Measurements from ENCODE around the gene FLNA. TPM values are rescaled to one million over a fixed set of nuclear protein-coding genes. Genes with fewer than 3 reads are reported as not detected.

FLNA gene
- total and polyA plus RNA-seq, 3 experiments from 2014 or later = 799 to 1,356 (median 1,299) TPM

DNA sequence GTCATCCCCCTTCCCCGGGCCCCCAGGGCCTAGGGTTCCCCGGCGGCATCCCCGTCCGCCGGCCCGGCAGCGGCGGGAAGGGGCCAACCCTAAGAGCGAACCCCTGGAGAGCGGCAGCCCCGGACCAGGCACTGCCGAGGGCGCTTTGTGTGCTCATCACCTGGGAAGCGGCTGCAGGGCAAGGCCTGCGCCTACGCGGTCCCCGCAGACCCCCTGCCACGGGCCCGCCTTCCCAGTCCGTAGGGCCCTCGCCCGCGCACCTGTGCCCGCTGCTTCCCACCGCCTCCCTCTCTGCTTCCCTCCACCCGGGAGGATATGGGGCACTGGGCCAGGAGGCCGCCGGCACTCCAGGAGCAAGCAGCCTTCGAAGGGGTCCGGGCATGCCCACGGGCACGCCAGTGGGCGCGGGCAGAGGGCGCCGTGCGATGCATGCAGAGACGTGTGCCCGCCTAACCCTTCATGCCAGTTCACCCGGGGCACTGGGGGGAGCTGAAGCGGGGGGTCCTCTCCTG lies 2.6 kb downstream of the FLNA start:
- H3K9me3 ChIP-seq (ENCODE audit: low read length) = no peaks in the 10 kb centered on the region
- Mint-ChIP-seq H3K4me3 (peak overlapping the region; percentile 82 to 94 (median 88)), H3K36me3 (peaks cover 0 to 20% (median 0%) of the 10 kb centered on the region in 3 donors)

DNA sequence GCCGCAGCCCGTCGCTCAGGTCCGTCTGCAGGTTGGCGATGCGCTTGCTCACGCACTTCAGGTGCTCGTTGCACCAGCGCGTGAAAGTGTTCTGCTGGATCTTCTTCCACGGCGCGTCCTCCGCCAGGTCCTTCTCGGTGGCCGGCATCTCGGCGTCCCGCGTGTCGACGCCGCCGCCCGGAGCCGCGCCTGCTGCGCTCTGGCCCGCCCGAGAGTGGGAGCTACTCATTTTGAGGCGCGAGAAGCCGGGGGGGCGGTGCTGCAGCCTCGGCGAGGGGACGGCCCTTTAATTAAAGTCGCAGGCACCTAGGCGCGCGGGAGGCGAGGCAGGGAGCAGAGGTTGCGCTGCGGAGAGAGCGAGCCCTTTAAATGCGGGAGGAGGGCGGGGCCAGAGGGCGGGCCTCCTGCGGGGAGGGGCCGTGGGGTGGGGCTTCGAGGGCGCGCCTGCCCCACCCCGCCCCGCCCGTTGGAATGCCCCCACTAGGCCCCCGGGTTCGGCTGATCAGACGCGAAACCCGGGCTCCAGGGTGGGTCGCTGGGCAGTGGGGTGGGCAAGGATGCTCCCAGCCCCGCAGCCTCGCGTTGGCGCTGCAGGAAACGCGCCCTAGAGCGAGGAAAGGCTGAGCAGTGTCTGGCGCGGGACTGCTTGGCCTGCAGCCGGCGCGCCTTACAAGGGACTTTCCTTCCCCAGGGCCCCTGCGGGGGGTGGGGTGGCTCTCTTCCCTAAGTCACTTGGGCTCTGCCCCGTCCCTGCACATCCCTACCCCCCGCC lies 3.2 kb downstream of the FLNA start:
- Mint-ChIP-seq H3K9me3 (no peaks in the 10 kb centered on the region), H3K4me3 (peak overlapping the region; percentile 82 to 97 (median 86)), H3K27me3 (peaks cover 0 to 8% of the 10 kb centered on the region in 2 donors), H3K4me1 (peaks cover 34 to 39% (median 36%) of the 10 kb centered on the region in 3 donors), H3K36me3 (peaks cover 0 to 26% (median 0%) of the 10 kb centered on the region in 3 donors), H3K27ac (peak overlapping the region; percentile 73 to 100 (median 82))
- H3K9me3 ChIP-seq (ENCODE audit: low read length) = no peaks in the 10 kb centered on the region
- peaks cover 14% of the 10 kb centered on the region for H3K36me3 ChIP-seq (ENCODE audit: insufficient read depth, low read length)
- no peaks in the 10 kb centered on the region for H3K27me3 ChIP-seq (ENCODE audit: insufficient read depth, low read length, poor library complexity, severe bottlenecking)
- H3K4me1 ChIP-seq (ENCODE audit: insufficient read depth, low read length) = peaks cover 47% of the 10 kb centered on the region
- peak; percentile 85 to 96 (median 89) for DNase-seq
- ChIA-PET CTCF (interaction anchor here (1.0 to 1.2 kb wide), 2 partner anchors 11 to 27 kb away, joined by 3 to 4 read pairs; partner anchors contain the start of gene RPL10), POLR2A (interaction anchor here (0.9 to 3.7 kb wide), 12 partner anchors 8 to 444 kb away, joined by 3 to 22 read pairs (median 4); partner anchors contain the start of genes ATP6AP1, EMD, RPL10 and SLC10A3)
- peak overlapping the region; percentile 99 for H3K27ac ChIP-seq (ENCODE audit: low read depth, low read length)
- peak overlapping the region; percentile 94 for H3K4me3 ChIP-seq (ENCODE audit: low read length)

More for the DNA sequence above, 2.6 kb downstream of the FLNA start:
- Mint-ChIP-seq H3K27me3 (peaks cover 0 to 8% of the 10 kb centered on the region in 2 donors), H3K27ac (peak overlapping the region; percentile 81 to 100 (median 96)), H3K9me3 (no peaks in the 10 kb centered on the region), H3K4me1 (peaks cover 33 to 38% (median 37%) of the 10 kb centered on the region in 3 donors)
- Histone ChIP-seq H3K27me3 (ENCODE audit: insufficient read depth, low read length, poor library complexity, severe bottlenecking) (no peaks in the 10 kb centered on the region), H3K36me3 (ENCODE audit: insufficient read depth, low read length) (peaks cover 7% of the 10 kb centered on the region), H3K4me1 (ENCODE audit: insufficient read depth, low read length) (peaks cover 42% of the 10 kb centered on the region), H3K4me3 (ENCODE audit: low read length) (peak overlapping the region; percentile 15), H3K27ac (ENCODE audit: low read depth, low read length) (peak overlapping the region; percentile 54)
- peak in 1 of 5 donors; percentile 3 for DNase-seq
- CTCF ChIA-PET = interaction anchor here (1.2 kb wide), 1 partner anchor 10 kb away, joined by 3 read pairs; no protein-coding TSS in a partner anchor
- POLR2A ChIA-PET = no interaction called here

DNA sequence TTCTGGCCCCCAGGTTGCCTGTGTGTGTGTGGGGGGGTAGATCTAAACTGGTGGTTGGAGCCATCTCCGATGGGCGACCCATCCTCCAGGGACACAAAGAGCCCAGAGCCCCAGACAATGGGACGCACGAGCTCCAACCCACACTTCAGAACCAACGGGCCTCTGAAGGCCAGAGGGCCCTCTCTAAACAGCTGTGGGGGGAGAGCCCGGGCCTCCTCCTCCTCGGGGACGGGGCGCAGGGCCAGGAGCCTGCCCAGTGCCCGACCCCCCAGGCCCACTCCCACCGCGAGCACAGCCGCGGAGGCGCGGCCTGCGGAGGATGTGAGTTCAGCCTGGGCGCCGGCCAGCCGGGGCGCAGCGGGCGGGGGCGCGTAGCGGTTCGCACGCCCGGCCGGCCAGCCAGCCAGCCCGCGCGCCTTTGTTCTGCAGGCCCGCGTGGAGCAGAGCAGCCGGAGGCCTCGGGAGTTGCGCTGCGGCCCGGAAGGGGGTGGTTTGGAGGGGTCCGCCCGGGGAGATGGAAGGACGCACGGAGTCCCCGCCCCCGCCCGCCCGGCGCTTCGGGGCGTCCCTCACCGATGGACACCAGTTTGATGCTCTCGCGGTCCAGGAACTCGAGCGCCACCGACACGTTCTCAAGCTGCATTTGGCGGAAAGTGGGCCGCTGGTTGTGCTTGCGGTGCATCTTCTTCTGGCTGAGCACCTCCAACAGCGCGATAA lies 4.0 kb downstream of the FLNA start:
- peaks cover 0 to 31% (median 2%) of the 10 kb centered on the region in 3 donors for H3K36me3 Mint-ChIP-seq
- Histone ChIP-seq H3K36me3 (ENCODE audit: insufficient read depth, low read length) (peaks cover 15% of the 10 kb centered on the region), H3K4me3 (ENCODE audit: low read length) (peak overlapping the region; percentile 94), H3K27me3 (ENCODE audit: insufficient read depth, low read length, poor library complexity, severe bottlenecking) (no peaks in the 10 kb centered on the region), H3K4me1 (ENCODE audit: insufficient read depth, low read length) (peaks cover 48% of the 10 kb centered on the region), H3K9me3 (ENCODE audit: low read length) (no peaks in the 10 kb centered on the region), H3K27ac (ENCODE audit: low read depth, low read length) (peak overlapping the region; percentile 99)
- H3K27ac Mint-ChIP-seq = peak overlapping the region; percentile 96 to 100 (median 98)
- peaks cover 34 to 39% (median 37%) of the 10 kb centered on the region in 3 donors for H3K4me1 Mint-ChIP-seq
- DNase-seq = peak in 1 of 5 donors; percentile 1
- H3K4me3 Mint-ChIP-seq = peak overlapping the region; percentile 93 to 99 (median 95)
- POLR2A ChIA-PET = interaction anchor here (0.9 to 3.7 kb wide), 12 partner anchors 8 to 443 kb away, joined by 3 to 22 read pairs (median 4); partner anchors contain the start of genes ATP6AP1, EMD, RPL10 and SLC10A3
- H3K27me3 Mint-ChIP-seq = peaks cover 0 to 8% of the 10 kb centered on the region in 2 donors
- no peaks in the 10 kb centered on the region for H3K9me3 Mint-ChIP-seq
- CTCF ChIA-PET = interaction anchor here (1.0 kb wide), 1 partner anchor 27 kb away, joined by 4 read pairs; the partner anchor contains the start of gene RPL10

GRCh38 chrX:154369449-154370299 lies 4.8 kb downstream of the FLNA start:
- peak overlapping the region; percentile 94 for H3K4me3 ChIP-seq (ENCODE audit: low read length)
- H3K4me1 ChIP-seq (ENCODE audit: insufficient read depth, low read length) = peaks cover 43% of the 10 kb centered on the region
- peak overlapping the region; percentile 96 to 100 (median 98) for H3K27ac Mint-ChIP-seq

GRCh38 chrX:154368630-154369448 lies 5.6 kb downstream of the FLNA start:
- Histone ChIP-seq H3K27me3 (ENCODE audit: insufficient read depth, low read length, poor library complexity, severe bottlenecking) (no peaks in the 10 kb centered on the region), H3K4me3 (ENCODE audit: low read length) (peak overlapping the region; percentile 77), H3K36me3 (ENCODE audit: insufficient read depth, low read length) (peaks cover 31% of the 10 kb centered on the region), H3K9me3 (ENCODE audit: low read length) (no peaks in the 10 kb centered on the region), H3K4me1 (ENCODE audit: insufficient read depth, low read length) (peaks cover 41% of the 10 kb centered on the region), H3K27ac (ENCODE audit: low read depth, low read length) (peak overlapping the region; percentile 99)
- Mint-ChIP-seq H3K27me3 (peaks cover 0 to 9% of the 10 kb centered on the region in 2 donors), H3K36me3 (peaks cover 2 to 44% (median 3%) of the 10 kb centered on the region in 3 donors), H3K27ac (peak overlapping the region; percentile 84 to 100 (median 98)), H3K9me3 (no peaks in the 10 kb centered on the region), H3K4me3 (peak overlapping the region; percentile 79 to 99 (median 95)), H3K4me1 (peaks cover 34 to 38% (median 37%) of the 10 kb centered on the region in 3 donors)
- peak; percentile 84 to 98 (median 91) for DNase-seq
- CTCF ChIA-PET = interaction anchor here (0.9 to 2.2 kb wide), 4 partner anchors 18 to 442 kb away, joined by 3 to 7 read pairs (median 4); partner anchors contain the start of genes ARHGAP4 and RPL10
- POLR2A ChIA-PET = interaction anchor here (0.9 to 3.7 kb wide), 8 partner anchors 10 to 159 kb away, joined by 3 to 22 read pairs (median 5); partner anchors contain the start of gene EMD

More at GRCh38 chrX:154369449-154370299, 4.8 kb downstream of the FLNA start:
- no peaks in the 10 kb centered on the region for H3K27me3 ChIP-seq (ENCODE audit: insufficient read depth, low read length, poor library complexity, severe bottlenecking)
- Mint-ChIP-seq H3K27me3 (peaks cover 0 to 9% of the 10 kb centered on the region in 2 donors), H3K4me1 (peaks cover 34 to 37% (median 36%) of the 10 kb centered on the region in 3 donors), H3K4me3 (peak overlapping the region; percentile 93 to 99 (median 95)), H3K36me3 (peaks cover 2 to 37% (median 2%) of the 10 kb centered on the region in 3 donors), H3K9me3 (no peaks in the 10 kb centered on the region)
- POLR2A ChIA-PET = interaction anchor here (1.0 to 3.7 kb wide), 5 partner anchors 9 to 160 kb away, joined by 3 to 22 read pairs (median 7); partner anchors contain the start of gene EMD
- peak overlapping the region; percentile 99 for H3K27ac ChIP-seq (ENCODE audit: low read depth, low read length)
- peaks cover 22% of the 10 kb centered on the region for H3K36me3 ChIP-seq (ENCODE audit: insufficient read depth, low read length)
- H3K9me3 ChIP-seq (ENCODE audit: low read length) = no peaks in the 10 kb centered on the region
- CTCF ChIA-PET = interaction anchor here (0.9 to 2.2 kb wide), 4 partner anchors 19 to 443 kb away, joined by 3 to 7 read pairs (median 4); partner anchors contain the start of genes ARHGAP4 and RPL10
- DNase-seq = peak; percentile 65 to 90 (median 75)
